Muscle of arm (tissue), 12 donors: ENCODE data around the gene DEPDC5. TPM values are rescaled to one million over a fixed set of nuclear protein-coding genes. Genes with fewer than 3 reads are reported as not detected.

Source experiments
- DNase-seq: peaks from one replicate; pipeline ENCODE4 v3.0.0-alpha.2; 2013
- polyA plus RNA-seq, 12 donors: library from polyadenylated mRNA; unstranded; fragments of 120-200 nt; gene quantifications; one replicate each; pipeline ENCODE4 v1.2.1, GENCODE V29; 2013; ENCODE audit not compliant: insufficient read length in 12 of 12

Gene DEPDC5
- polyA plus RNA-seq, 12 donors = 7.1 to 13.8 (median 9.3) TPM; not detected in 1

- DNase-seq = no peak
Observed at GRCh38 chr22:31950226-31950625, 196.4 kb downstream of the DEPDC5 start.

- DNase-seq = no peak
Observed at GRCh38 chr22:31951194-31952093, 197.6 kb downstream of the DEPDC5 start.

GRCh38 chr22:31952094-31952401, 198.2 kb downstream of the DEPDC5 start:
- DNase-seq = no peak

GRCh38 chr22:31952472-31952871, 198.7 kb downstream of the DEPDC5 start:
- no peak for DNase-seq

GRCh38 chr22:31953261-31953660, 199.4 kb downstream of the DEPDC5 start:
- DNase-seq = no peak

GRCh38 chr22:31954535-31955523, 201.0 kb downstream of the DEPDC5 start:
- no peak for DNase-seq

GRCh38 chr22:31956360-31956759, 202.5 kb downstream of the DEPDC5 start:
- DNase-seq = no peak

Other genes starting within 250 kb of the DEPDC5 start
- gene PISD, start 91.8 kb upstream of the DEPDC5 start, polyA plus RNA-seq = 10 to 100 TPM in 11 of 12 donors, not detected in 1; 14.6 to 42.0 (median 18.3) TPM
- 10 to 100 TPM in 11 of 12 donors, not detected in 1; 12.8 to 26.5 (median 17.9) TPM for gene PRR14L, start 3.9 kb upstream of the DEPDC5 start, polyA plus RNA-seq
- gene YWHAH, start 190.5 kb downstream of the DEPDC5 start, polyA plus RNA-seq = 100 to 1,000 TPM in 6 of 12 donors, 10 to 100 TPM in 5, not detected in 1; 88.2 to 125 (median 102) TPM